GM18870 (cell line): Measurements from ENCODE around the gene RNF34.
A peak's percentile ranks its signal among the peaks of the same experiment; 100 is the strongest.
"Not testable (repeated sequence)": the region's sequence is repeated elsewhere in the genome, so short reads cannot be mapped to it uniquely, and the experiment has no call there.

Experiments
- ATAC-seq: cut with Tn5 transposase; IDR thresholded peaks from one replicate; pipeline ENCODE4 v1.9.1; 2021; ENCODE audit warnings: moderate library complexity; ENCODE audit not compliant: unreplicated experiment

The RNF34 gene, protein sequence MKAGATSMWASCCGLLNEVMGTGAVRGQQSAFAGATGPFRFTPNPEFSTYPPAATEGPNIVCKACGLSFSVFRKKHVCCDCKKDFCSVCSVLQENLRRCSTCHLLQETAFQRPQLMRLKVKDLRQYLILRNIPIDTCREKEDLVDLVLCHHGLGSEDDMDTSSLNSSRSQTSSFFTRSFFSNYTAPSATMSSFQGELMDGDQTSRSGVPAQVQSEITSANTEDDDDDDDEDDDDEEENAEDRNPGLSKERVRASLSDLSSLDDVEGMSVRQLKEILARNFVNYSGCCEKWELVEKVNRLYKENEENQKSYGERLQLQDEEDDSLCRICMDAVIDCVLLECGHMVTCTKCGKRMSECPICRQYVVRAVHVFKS

DNA sequence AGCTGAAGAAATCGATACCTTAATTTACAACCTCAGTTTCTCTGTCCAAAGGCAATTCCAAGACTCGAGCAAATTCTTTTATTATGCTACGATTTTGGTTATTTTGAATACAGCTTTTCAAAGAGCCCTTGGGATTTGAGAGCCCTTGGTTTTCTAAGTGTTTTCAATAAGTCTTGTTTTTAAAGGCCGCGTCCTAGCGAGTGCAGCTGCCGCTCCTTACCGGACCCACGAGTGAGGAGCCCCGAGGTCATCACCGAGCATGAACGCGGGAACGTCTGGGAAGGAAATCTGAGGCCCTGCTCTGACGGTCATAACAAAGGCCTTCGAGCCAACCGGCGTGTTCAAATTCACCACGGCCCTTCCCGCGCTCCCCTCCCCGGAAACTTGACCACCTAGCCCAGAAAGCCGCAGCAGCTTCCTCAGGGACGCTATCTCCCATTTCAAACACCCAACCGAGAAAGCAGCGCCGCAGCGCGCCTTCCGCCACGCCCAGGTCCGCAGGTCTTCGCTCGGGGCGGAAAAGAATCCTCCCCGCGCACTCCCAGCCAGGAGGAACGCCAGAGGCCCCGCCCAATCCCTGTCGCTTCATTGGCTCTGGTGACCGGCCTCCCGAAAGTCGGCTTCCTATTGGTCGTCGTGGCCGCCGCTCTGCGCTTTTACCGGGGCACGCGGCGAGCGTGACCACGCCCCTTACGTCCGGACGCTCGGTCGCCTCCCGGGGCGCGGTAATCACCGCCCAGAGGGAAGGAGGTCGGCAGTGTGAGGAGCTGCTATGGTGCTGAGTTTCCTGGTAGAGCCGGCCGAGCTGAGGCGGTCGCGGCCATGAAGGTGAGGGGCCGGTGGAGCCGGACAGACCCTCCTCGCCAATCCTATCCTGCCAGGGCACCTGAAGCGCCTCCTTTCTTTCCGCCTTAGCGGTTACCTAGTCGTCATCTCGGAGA is at the start of gene RNF34:
TSS of gene RNF34 (plus strand) at position 728 of the 941 bp plus-strand sequence. CDS start at position 823, 95 bp downstream.
- ATAC-seq: peak; percentile 83

DNA sequence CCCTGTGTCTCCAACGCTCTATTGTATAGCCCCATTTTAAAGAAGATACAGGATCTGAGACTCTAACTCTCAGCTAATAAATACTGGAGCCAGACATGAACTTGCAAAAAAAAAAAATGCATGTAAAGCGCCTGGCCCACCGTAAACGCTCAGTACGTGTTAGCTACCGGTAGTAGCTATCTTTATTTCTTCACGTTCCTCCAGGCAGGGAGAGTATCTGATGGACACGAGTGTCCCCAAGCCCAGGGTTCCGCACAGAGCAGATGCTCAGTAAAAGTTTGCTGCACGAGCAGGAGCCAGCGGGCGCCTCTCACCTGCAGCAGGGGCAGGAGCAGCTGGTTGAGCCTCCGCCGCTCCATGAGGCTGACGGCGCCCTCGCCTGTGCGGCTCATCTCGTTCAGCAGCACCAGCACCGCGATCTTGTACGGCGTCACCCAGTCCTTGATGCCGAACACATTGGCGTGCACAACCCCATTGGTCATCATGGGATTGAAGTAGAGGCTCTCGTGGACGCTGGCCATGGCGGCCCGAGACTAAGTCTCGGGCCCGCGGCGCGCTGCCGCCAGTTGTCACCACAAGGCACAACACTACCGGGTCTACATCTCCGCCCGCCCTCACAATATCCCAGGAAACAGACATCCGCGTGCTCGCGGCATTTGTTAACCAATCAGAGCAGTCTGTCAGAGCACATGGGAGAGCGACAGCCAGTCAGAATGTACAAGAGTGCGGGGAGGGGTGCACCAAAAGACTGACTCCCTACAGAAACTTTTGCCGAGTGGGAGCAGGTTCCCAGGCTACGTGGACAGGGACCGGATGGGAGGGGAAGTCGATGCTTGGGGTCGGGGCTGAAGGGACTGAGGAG is 47.9 kb upstream of the RNF34 start, which contains the start of gene ANAPC5:
TSS of gene ANAPC5 (minus strand) at position 592 of the 862 bp plus-strand sequence. CDS start at position 521, 71 bp downstream.
- ATAC-seq: peak; percentile 96

DNA sequence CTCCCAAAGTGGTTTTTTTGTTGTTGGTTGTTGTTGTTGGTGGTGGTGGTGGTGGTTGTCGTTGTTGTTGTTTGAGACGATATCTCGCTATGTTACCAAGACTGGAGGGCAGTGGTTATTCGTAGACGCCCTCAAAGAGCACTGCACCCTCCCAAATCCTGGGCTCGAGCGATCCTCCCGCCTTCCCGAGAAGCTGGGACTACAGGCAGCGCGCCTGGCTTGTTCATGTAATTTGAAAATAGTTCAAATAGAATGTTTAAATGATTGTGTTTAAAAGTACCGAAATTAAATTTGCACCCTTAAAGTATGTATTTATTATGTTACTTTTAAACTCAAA is 47.3 kb upstream of the RNF34 start:
- no peak for ATAC-seq

DNA sequence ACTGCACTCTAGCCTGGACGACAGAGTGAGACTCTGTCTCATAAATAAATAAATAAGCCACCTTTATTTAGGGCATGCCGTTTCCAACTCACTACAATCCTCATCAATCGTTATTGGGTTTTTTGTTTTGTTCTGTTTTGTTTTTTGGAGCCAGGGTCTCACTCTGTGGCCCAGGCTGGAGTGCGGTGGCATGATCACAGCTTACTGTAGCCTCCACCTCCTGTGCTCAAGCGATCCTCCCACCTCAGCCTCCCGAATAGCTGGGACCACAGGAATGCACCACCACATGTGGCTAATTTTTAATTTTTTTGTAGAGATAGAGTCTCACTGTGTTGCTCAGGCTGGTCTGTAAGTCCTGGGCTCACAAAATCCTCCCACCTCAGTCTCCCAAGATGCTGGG is 44.1 kb upstream of the RNF34 start:
- no peak for ATAC-seq

DNA sequence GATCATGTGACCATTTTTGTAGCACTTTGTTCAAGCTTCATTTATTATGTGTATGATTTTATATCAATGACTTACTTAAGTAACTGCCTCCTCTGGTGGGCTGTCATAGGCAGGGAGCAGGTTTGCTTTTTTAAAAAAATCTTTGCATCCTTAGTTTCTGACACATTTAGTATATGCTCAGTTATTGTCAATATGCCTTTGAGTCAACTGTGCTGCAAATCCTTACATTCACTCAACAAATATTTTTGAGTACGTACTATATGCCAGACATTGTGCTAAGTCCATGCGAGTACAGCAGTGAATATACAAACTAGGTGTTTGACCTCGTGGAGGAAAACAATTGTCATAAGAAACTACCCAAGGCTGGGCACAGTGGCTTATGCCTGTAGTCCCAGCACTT is 43.3 kb upstream of the RNF34 start:
- ATAC-seq: no peak

DNA sequence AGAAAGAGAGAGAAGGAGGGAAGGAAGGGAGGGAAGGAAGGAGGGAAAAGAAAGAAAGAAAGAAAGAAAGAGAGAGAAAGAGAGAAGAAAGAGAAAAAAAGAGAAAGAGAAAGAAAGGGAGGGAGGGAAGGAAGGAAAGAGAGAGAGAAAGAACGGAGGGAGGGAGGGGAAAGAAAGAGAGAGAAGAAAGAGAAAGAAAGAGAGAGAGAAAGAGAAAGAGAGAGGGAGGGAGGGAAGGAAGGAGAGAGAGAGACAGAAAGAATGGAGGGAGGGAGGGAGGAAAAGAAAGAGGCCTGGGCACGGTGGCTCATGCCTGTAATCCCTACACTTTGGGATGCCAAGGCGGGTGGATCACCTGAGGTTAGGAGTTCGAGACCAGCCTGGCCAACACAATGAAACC is 42.6 kb upstream of the RNF34 start:
- no peak for ATAC-seq

DNA sequence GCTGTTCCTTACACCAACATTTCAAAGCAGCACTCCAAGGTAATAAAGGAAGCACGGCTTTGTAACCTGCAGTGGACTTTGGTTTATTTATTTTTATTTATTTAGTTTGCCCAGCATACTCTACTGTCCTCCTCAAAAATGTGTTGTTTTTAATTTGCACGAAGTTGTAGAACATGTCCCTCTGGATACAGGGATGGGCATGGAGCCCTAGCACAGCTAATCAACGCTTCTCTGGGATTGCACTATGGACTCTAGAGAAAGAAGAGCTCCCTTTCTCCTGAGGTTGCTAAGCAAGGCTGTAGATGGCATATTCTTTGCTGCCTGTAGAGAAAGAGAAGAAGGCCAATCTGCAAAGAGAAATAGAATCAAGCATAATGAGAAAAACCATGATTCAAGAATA is 41.8 kb upstream of the RNF34 start:
- ATAC-seq: no peak

DNA sequence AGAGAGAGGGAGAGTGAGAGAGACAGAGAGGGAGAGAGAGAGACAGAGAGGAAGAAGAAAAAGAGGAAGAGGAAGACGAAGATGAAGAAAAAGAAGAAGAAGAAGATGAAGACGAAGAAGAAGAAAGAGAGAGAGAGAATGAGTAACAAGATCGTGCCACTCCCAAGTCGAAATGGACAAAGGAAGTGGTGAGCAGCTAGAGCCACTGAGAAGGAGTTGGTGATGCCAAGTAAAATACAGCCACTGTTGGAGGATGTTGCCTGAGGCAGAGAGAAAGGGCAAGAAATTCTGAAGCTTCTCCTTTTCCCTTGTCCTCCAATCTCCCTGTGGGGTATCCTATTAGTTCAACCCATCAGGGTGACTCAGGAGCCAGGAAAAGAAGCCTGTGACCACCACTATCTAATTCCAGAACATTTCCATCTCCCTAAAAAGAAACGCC is 35.2 kb upstream of the RNF34 start:
- ATAC-seq: no peak

DNA sequence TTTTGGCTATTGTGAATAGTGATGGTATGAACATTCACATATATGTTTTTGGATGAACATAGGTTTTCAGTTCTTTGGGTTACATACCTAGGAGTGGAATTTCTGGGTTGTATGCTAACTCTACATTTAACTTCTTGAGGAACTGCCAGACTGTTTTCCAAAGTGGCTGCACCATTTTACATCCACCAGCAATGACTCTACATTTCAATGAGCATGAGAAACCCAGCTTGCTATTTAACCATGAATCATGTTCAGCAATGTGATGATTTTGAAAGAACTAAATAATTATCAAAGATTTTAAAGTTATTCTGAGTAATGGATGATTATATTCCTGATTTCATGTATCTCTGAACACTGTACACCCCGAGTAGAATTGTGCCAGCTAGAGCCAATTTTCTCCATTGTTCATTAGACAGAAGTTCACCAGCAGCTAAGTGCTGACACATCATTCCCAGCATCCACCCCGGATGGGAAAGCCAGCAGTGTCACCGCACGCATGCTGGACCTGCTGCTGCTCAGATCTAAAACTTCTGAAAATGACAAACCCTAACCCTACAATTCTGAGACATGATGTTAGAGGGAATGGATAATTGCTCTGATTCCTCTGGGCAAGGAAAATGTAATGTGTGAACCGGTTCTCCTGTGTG is 34.4 kb upstream of the RNF34 start:
- no peak for ATAC-seq

DNA sequence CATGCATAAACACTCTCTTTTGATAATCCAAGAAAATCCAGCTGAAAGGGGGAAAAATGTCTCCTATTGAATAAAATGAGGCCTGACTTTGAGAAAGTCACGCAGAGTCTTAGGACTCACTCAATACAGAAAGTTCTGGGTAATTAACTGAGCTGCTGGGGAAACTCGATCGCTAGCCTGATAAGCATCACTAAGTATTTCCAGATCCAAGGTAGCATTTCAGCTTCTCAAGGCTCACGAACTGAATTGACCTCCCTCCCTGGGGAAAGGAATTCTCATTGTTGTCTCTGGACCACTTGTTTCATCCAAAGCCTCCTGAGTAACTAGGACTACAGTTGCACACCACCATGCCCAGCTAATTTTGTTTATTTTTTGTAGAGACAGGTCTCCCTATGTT is 33.9 kb upstream of the RNF34 start:
- no peak for ATAC-seq

DNA sequence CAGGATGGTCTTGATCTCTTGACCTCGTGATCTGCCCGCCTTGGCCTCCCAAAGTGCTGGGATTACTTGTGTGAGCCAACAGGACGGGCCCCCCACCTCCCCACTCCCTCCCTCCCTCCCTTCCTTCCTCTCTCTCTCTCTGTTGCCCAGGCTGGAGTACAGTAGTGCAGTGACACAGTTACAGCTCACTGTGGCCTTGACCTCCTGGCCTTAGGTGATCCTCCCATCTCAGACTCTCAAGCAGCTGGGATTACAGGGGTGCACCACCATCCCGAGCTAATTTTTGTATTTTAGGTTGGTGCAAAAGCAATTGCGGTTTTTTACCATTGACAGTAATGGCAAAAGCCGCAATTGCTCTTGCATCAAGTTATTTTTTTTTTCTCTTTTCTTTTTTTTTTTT is 28.5 kb upstream of the RNF34 start:
- ATAC-seq: no peak

DNA sequence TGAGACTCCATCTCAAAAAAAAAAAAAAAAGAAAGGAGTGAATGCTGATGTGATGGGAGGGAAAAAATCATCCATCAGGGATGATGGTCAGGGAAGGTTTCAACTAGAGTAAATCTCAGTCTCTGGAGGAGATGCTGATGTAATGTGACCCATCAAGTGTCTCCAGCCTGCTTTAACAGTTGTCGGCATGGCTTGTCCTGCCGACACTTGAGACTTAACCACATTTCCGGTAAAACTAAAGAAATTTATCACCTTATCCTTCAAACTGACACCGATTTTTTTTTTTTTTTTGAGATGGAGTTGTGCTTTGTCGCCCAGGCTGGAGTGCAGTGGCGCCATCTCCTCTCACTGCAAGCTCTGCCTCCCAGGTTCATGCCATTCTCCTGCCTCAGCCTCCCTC is 26.2 kb upstream of the RNF34 start:
- no peak for ATAC-seq

DNA sequence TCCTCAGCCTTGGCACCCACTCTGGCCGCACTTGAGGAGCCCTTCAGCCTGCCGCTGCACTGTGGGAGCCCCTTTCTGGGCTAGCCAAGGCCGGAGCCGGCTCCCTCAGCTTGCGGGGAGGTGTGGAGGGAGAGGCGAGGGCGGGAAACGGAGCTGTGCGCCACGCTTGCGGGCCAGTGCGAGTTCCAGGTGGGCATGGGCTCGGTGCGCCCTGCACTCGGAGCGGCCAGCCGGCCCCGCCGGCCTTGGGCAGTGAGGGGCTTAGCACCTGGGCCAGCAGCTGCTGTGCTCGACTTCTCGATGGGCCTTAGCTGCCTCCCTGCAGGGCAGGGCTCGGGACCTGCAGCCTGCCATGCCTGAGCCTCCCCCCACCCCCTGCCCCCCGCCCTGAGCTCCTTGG is 25.6 kb upstream of the RNF34 start:
- ATAC-seq: not testable (repeated sequence)

DNA sequence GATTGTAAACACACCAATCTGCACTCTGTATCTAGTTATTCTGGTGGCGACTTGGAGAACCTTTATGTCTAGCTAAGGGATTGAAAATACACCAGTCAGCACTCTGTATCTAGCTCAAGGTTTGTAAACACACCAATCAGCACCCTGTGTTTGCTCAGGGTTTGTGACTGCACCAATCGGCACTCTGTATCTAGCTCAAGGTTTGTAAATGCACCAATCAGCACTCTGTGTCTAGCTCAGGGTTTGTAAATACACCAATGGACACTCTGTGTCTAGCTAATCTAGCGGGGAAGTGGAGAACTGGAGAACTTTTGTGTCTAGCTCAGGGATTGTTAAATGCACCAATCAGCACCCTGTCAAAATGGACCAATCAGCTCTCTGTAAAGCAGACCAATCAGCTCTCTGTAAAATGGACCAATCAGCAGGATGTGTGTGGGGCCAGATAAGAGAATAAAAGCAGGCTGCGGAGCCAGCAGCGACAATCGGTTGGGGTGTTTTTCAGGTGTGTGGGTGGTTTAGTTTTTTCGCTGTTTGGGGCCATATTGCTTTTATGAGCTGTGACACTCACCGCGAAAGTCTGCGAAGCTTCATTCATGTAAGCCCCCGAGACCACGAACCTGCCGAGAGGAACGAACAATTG is 24.9 kb upstream of the RNF34 start:
- not testable (repeated sequence) for ATAC-seq

DNA sequence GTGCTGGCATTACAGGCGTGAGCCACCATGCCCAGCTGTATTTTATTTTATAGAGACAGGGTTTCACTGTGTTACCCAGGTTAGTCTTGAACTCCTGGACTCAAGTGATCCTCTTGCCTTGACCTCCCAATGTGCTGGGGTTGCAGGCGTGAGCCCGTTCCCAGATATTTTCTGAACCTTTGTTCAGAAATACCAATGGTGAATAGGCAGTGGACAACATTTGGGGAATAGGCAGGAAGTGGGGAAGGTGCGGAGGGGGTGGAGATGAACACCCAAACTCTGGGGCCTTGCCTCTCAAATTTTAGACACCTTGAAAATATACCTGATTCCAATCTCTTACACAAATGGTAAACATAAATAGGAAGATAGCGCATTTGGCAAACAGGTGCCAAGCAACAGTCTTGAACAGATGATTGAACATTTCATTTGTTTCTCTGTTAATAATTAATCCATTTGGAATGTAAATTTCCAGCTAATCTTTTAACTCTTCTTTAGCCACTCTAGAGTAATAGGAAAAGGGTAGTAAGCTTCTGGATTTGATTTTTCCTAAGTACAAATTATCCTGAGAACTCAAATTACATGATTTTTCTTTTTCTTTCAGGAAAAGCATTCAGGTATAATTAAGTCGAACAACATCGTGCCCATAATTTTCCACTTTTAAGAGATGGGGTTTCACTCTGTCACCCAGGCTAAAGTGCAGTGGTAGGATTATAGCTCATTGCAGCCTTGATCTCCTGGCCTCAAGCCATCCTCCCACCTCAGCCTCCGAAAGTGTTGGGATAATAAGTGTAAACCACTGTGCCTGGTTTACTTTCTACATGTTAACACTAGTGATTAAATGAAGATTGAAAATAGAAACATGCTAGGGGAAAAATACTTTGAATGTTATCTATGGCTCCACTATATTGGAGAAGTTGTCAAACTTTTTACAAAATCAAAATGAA is 22.9 kb upstream of the RNF34 start:
- no peak for ATAC-seq

DNA sequence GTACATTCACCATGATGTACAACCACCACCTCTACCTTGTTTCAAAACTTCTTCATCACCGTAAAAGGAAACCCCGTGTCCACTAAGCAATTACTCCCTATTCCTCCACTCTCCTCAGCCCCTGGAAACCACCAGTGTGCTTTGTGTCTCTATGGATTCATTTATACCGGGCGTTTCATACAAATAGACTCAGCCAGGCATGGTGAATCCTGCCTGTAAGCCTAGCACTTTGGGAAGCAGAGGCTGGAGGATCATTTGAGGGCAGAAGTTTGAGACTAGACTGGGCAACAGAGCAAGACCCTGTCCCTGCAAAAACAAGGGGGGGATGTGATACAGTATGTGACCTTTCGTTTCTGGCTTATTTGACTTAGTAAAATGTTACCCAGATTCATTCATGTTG is 21.2 kb upstream of the RNF34 start:
- ATAC-seq: no peak

DNA sequence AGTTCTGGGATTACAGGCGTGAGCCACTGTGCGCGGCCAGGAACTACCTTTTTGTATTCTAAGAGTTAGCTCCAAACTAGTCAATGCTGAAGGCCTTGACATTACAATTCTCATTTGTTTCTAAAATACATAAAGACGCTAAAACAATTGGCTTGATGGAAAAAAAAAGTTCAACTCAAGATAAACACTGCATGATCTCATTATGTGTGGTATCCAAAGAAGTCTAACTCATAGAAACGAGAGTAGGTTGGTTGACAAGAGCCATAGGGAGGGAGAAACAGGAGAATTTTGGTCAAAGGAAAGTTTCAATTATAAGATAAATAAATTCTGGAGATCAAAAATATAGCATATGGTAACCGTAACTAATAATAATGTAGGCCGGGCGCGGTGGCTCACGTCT is 20.0 kb upstream of the RNF34 start:
- no peak for ATAC-seq

DNA sequence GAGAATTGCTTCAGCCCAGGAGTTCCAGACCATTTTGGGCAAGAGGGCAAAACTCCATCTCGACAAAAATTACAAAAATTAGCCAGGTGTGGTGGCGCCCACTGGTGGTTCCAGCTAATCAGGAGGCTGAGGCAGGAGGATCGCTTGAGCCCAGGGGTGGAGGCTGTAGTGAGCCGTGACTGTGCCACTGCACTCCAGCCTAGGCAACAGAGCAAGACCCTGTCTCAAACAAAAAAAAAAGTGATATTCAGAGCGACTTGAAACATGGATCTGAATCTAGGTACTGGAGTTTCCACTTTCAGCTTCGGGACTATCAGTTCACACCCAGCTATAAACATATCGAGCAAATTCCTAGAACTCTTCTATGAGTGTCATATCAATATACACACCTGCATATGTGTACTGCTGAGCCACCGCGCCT is 16.3 kb upstream of the RNF34 start:
- ATAC-seq: no peak

DNA sequence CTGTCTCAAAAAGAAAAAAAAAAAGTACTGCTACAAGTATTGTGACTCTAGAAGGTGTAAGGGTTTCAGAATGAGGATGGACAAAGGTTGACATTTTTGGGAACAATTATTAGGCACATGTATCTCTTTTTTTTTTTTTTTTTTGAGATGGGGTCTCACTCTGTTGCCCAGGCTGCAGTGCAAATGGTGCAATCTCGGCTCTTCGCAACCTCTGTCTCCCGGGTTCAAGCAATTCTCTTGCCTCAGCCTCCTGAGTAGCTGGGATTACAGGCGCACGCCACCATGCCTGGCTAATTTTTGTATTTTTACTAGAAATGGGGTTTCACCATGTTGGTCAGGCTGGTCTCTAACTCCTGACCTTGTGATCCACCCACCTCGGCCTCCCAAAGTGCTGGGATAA is 15.0 kb upstream of the RNF34 start:
- not testable (repeated sequence) for ATAC-seq
